ENCODE results near the gene CRYGN.

DNA sequence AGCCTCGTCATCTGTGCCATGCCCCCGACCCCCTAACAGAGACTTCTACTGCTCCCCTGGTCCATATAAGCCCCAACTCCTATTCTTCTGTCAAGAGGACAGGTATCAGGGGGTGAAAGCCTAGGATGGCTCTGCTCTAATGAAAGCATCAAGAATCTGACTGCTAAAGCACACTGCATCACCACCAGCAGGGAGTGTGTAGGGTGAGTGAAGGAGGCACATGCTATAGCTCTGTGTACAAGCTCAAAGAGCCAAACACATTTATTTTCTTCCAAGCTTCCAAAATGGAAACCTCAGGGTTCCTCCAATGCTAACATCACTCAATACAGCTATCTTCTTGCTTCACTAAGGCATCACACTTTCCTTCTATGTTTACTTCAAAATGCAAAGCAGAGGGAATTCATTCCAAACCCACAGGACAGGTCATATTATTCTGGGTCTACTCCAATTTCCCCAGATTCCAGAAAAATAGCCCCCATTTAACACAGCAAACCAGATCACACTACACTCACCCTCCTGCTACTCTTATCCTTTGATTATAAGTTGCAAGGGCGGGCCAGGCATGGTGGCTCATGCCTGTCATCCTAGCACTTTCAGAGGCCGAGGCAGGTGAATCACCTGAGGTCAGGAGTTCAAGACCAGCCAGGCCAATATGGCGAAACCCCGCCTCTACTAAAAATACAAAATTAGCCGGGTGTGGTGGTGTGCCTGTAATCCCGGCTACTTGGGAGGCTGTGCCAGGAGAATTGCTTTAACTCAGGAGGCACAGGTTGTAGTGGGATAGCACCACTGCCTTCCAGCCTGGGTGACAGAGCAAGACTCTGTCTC is 43.2 kb upstream of the CRYGN start:
- TF ChIP-seq, protein P1, sequence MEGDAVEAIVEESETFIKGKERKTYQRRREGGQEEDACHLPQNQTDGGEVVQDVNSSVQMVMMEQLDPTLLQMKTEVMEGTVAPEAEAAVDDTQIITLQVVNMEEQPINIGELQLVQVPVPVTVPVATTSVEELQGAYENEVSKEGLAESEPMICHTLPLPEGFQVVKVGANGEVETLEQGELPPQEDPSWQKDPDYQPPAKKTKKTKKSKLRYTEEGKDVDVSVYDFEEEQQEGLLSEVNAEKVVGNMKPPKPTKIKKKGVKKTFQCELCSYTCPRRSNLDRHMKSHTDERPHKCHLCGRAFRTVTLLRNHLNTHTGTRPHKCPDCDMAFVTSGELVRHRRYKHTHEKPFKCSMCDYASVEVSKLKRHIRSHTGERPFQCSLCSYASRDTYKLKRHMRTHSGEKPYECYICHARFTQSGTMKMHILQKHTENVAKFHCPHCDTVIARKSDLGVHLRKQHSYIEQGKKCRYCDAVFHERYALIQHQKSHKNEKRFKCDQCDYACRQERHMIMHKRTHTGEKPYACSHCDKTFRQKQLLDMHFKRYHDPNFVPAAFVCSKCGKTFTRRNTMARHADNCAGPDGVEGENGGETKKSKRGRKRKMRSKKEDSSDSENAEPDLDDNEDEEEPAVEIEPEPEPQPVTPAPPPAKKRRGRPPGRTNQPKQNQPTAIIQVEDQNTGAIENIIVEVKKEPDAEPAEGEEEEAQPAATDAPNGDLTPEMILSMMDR (IDR thresholded peaks at IDR 0.05; ENCODE audit: insufficient read depth, low read length): no peak
- no peak for TF ChIP-seq POLR2AphosphoS5 (IDR thresholded peaks at IDR 0.05; ENCODE audit: low read depth)

All from HL-60 (cell line).